ENCODE data around the gene SLC12A8.

Gene SLC12A8

GRCh38 chr3:125212509-125213363 is at the start of gene SLC12A8:
Gene SLC12A8, minus strand, starts transcription at chr3:125212748. Its CDS starts 1,399 bp downstream, at chr3:125211349.
- TF ChIP-seq EZH2phosphoT487 (IDR thresholded peaks at IDR 0.05; ENCODE audit: borderline replicate concordance) (no peak), CTCF (conservative IDR thresholded peaks at IDR 0.05; ENCODE audit: low read length) (no peak)
- no peaks in the 10 kb centered on the region for H3K9me3 ChIP-seq (ENCODE audit: insufficient read depth, low read depth, low read length)
- no peak within 1 kb of the TSS for H3K9ac ChIP-seq (ENCODE audit: low read depth, low read length, poor library complexity, severe bottlenecking)
- no peak within 1 kb of the TSS for H3K4me2 ChIP-seq (ENCODE audit: low read depth, low read length, poor library complexity, severe bottlenecking)
- H3K79me2 ChIP-seq (ENCODE audit: insufficient read depth, low read length), result no peaks in the 10 kb centered on the region
- no peaks in the 10 kb centered on the region for H3F3A ChIP-seq (ENCODE audit: low read depth)
- H3K4me1 ChIP-seq (ENCODE audit: insufficient read depth, low read length, poor library complexity, severe bottlenecking), result peaks cover 3% of the 10 kb centered on the region
- H3K4me3 ChIP-seq (ENCODE audit: low read length, poor library complexity, severe bottlenecking), result no peak within 1 kb of the TSS
- H3K27me3 ChIP-seq (ENCODE audit: insufficient read depth, low read length, poor library complexity, severe bottlenecking), result no peaks in the 10 kb centered on the region
- H3K36me3 ChIP-seq (ENCODE audit: insufficient read depth, low read length), result no peaks in the 10 kb centered on the region
- no peaks in the 10 kb centered on the region for H4K20me1 ChIP-seq (ENCODE audit: insufficient read depth, low read length, poor library complexity, severe bottlenecking)
- H3K9me2 ChIP-seq (replicated peaks; ENCODE audit: low read depth, low read length), result no peaks in the 10 kb centered on the region
- no peak within 1 kb of the TSS for H2AFZ ChIP-seq (ENCODE audit: low read length)

- TF ChIP-seq EZH2phosphoT487 (IDR thresholded peaks at IDR 0.05; ENCODE audit: borderline replicate concordance) (no peak), CTCF (conservative IDR thresholded peaks at IDR 0.05; ENCODE audit: low read length) (no peak)
- peaks cover 2% of the 10 kb centered on the region; the same call in 1 of the 2 replicates for H3K79me2 ChIP-seq (ENCODE audit: insufficient read depth, low read length)
- no peak overlapping the region for H2AFZ ChIP-seq (ENCODE audit: low read length)
- no peak overlapping the region for H3K4me2 ChIP-seq (ENCODE audit: low read depth, low read length, poor library complexity, severe bottlenecking)
- no peaks in the 10 kb centered on the region for H3K9me2 ChIP-seq (replicated peaks; ENCODE audit: low read depth, low read length)
- peaks cover 6% of the 10 kb centered on the region; the same call in 1 of the 2 replicates for H3K36me3 ChIP-seq (ENCODE audit: insufficient read depth, low read length)
- no peaks in the 10 kb centered on the region for H3K27me3 ChIP-seq (ENCODE audit: insufficient read depth, low read length, poor library complexity, severe bottlenecking)
- no peaks in the 10 kb centered on the region for H3K4me1 ChIP-seq (ENCODE audit: insufficient read depth, low read length, poor library complexity, severe bottlenecking)
- 0 out of 2 replicates have a peak, but pooled peaks cover under 1% of the 10 kb centered on the region for H3K9me3 ChIP-seq (ENCODE audit: insufficient read depth, low read depth, low read length)
- no peaks in the 10 kb centered on the region for H4K20me1 ChIP-seq (ENCODE audit: insufficient read depth, low read length, poor library complexity, severe bottlenecking)
- no peak overlapping the region for H3K4me3 ChIP-seq (ENCODE audit: low read length, poor library complexity, severe bottlenecking)
- no peak overlapping the region for H3K9ac ChIP-seq (ENCODE audit: low read depth, low read length, poor library complexity, severe bottlenecking)
- no peaks in the 10 kb centered on the region for H3F3A ChIP-seq (ENCODE audit: low read depth)
Observed at GRCh38 chr3:125262161-125262560, 49.6 kb upstream of the SLC12A8 start.

- Histone ChIP-seq H3K27me3 (ENCODE audit: insufficient read depth, low read length, poor library complexity, severe bottlenecking) (no peaks in the 10 kb centered on the region), H3K36me3 (ENCODE audit: insufficient read depth, low read length) (peaks cover 13% of the 10 kb centered on the region; the same call in 1 of the 2 replicates), H3K4me2 (ENCODE audit: low read depth, low read length, poor library complexity, severe bottlenecking) (no peak overlapping the region), H3F3A (ENCODE audit: low read depth) (no peaks in the 10 kb centered on the region), H3K9me2 (replicated peaks; ENCODE audit: low read depth, low read length) (no peaks in the 10 kb centered on the region), H2AFZ (ENCODE audit: low read length) (no peak overlapping the region), H3K4me1 (ENCODE audit: insufficient read depth, low read length, poor library complexity, severe bottlenecking) (no peaks in the 10 kb centered on the region), H3K9me3 (ENCODE audit: insufficient read depth, low read depth, low read length) (peaks cover 8% of the 10 kb centered on the region), H3K9ac (ENCODE audit: low read depth, low read length, poor library complexity, severe bottlenecking) (no peak overlapping the region), H3K79me2 (ENCODE audit: insufficient read depth, low read length) (no peaks in the 10 kb centered on the region), H3K4me3 (ENCODE audit: low read length, poor library complexity, severe bottlenecking) (no peak overlapping the region), H4K20me1 (ENCODE audit: insufficient read depth, low read length, poor library complexity, severe bottlenecking) (no peaks in the 10 kb centered on the region)
- no peak for TF ChIP-seq CTCF (conservative IDR thresholded peaks at IDR 0.05; ENCODE audit: low read length)
- no peak for TF ChIP-seq EZH2phosphoT487 (IDR thresholded peaks at IDR 0.05; ENCODE audit: borderline replicate concordance)
Observed at GRCh38 chr3:125261031-125261430, 48.5 kb upstream of the SLC12A8 start.

All from Loucy (cell line).